GM12892 (cell line): ENCODE measurements around the gene CLDN8.

Experiments
- DNase-seq: peaks from one replicate; pipeline ENCODE4 v3.0.0; 2011; ENCODE audit not compliant: insufficient read length
- FAIRE-seq: peaks from 2 replicates; lab custom pipeline; 2011; peaks lifted over from hg19 to GRCh38; lab: Jason Lieb, UNC
- POLR2A ChIP-seq: IDR thresholded peaks from 2 replicates; pipeline ENCODE4 v1.6.1; 2011; ENCODE audit warnings: low read depth, low read length, control low read depth
- POLR2AphosphoS5 ChIP-seq: IDR thresholded peaks from 2 replicates; pipeline ENCODE4 v1.6.1; 2011; ENCODE audit warnings: low read depth, low read length, control low read depth
- TAF1 ChIP-seq: IDR thresholded peaks from 2 replicates; pipeline ENCODE4 v1.6.1; 2011; ENCODE audit warnings: low read depth, mild to moderate bottlenecking, control low read depth, low read length, borderline replicate concordance

Gene CLDN8

DNA sequence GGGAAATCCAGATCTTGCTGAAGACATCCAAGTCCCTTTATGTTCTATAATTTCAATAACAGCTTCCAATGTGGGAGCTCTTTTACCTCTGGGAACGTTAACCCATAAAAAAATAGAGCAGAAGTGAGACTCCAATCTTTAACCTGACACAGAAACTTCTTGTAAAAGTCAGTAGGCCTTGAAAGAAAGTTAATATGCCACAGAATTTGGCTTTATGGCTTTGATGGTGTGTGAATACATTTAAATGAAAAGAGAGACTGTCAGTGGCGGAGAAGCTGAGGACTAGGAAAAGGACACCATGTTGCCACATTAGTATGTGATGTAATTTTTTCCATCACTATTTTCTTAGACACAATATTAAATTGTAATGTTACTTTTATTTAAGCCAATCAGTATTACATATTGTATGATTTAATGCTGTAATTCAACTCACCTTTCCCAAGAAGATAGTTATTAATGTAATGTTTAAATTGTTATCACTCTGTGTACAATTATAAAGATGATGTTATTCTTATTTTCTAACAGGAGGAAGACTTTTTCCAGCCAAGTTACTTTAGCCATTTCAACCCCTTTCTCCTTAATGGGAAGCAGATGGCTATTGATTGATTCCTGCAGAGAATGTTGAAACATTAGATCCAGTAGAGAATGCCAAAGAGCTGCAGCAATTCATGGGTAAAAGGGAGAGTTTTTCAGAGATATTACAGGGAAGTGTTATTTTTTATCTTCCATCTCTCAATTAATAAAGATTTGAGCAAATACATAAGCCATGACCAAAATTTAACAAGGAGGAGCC, 17.5 kb upstream of the CLDN8 start:
- no peak for TF ChIP-seq TAF1
- TF ChIP-seq POLR2A, result no peak
- no peak for TF ChIP-seq POLR2AphosphoS5
- FAIRE-seq (no peak), DNase-seq (no peak)

DNA sequence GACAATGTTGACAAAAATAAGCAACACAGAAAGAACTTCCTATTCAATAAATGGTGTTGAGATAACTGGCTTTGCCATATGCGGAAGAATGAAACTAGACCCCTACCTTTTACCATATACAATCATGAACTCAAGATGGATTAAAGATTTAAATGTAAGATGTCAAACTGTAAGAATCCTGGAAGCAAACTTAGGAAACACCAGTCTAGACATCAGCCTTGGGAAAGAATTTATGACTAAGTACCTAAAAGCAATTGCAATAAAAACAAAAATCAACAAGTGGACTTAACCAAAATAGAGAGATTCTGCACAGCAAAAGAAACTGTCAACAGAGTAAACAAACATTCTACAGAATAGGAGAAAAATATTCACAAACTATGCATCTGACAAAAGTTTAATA, 16.1 kb upstream of the CLDN8 start:
- FAIRE-seq (no peak), DNase-seq (no peak)
- TF ChIP-seq POLR2A (no peak), POLR2AphosphoS5 (no peak), TAF1 (no peak)

DNA sequence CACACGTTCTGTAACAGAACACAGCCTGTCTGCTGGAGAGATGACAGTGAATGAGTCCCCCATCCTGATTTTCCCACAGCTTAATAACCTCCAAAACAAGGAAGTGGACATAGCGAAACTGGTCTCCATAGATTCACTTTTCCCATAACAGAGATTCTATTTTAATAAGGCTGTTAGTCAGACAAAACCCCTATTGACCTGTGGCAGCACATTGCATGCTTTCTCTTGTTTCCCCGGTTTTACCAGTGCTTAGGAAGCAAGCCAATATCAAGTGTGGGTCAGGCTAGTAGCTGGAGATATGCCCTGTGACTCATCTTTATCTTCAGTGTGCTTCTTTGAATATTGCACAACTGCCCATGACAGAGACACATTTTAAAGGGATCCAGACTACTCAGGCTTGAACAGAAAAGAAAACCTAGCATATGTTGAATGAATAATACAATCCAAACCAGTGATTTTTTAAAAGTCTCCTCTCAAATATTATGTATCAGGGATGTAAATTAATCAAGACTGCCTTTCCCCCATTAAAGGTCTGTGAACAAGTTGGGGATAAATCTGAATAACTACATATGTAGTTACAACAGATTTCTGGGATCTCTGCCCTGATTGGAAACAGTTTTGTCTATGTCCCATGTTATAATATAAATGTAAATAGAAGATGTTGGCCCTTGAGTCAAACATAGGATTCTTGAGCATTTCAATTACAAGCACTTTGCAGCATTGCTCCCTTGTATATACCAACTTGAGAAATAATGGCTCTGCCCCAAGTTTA, 11.9 kb upstream of the CLDN8 start:
- DNase-seq (no peak), FAIRE-seq (no peak)
- TF ChIP-seq POLR2AphosphoS5 (no peak), POLR2A (no peak), TAF1 (no peak)

DNA sequence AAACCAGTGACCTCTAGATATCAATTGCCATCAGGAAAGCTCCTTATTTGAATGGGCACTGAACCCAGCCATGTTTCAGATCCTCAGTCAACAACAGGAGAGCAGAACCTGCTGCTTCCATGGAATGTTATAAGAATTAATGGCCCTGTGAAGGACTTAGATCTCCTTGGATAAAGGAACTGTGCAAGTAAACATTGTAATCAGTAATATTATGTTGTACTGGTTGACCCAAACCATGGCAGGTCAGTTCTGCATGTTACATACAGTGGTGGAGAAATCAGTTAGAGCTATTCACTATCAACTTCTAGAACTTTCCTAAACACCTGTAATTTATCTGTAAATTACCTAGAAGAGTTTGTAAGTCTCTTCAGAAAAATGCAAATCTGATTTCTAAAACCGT, 11.2 kb upstream of the CLDN8 start:
- no peak for TF ChIP-seq TAF1
- TF ChIP-seq POLR2AphosphoS5, result no peak
- TF ChIP-seq POLR2A, result no peak
- no peak for FAIRE-seq
- no peak for DNase-seq

DNA sequence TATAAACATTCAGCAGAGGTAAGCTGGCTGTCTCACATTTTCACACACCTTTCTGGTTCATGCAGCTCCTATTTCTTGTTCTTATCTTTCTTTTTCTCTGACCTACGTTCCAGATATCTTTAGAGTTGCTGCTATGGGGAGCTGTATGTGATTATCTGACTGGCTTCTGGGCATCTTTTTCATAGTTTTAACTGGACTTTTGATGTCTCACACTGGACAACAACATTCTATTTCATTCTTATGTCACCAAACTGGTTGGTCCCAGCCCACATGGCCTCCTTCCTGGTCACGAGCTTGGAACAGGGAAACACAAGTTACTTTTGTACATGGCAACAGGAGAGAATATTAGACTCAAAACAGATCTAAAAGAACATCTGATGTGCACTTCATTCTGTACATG, 7.7 kb upstream of the CLDN8 start:
- FAIRE-seq, result no peak
- no peak for DNase-seq
- TF ChIP-seq POLR2AphosphoS5 (no peak), POLR2A (no peak), TAF1 (no peak)

DNA sequence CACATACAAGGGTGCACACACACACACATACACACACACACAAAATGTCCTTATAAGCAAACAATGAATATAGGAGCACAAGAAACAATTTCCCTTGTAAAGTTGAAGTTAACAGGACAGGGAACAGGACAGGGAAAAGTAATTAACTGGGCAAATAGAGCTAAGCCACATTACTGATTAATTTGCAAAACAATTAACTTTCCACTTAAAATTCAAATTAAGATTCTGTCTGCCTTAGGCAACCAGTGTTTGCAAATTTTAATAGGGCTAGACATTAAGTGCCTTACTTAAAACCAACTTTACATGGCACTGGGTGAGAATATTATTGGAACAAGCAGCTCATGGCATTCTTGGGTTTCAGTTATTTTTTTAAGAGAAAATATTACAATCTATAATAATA, 6.8 kb upstream of the CLDN8 start:
- TF ChIP-seq POLR2AphosphoS5 (no peak), TAF1 (no peak), POLR2A (no peak)
- DNase-seq, result no peak
- FAIRE-seq, result no peak

DNA sequence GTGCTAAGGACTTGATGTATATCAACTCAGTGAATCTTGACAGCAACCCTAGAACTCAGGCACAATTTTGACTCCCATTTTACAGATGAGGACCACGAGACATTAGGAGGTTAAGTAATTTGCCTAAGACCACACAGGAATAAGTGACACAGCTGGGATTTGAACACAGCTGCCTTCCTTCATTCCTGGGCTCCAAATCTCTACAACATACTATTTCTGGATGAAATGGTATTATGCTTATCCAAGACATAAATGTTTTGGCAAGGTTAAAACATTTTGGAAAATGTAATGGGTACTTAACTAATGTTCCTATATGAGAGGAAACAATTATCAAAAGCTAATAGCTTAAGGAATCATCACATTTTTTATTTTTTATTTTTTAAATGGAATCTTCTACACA, 4.8 kb downstream of the CLDN8 start:
- DNase-seq (no peak), FAIRE-seq (no peak)
- TF ChIP-seq POLR2AphosphoS5, result no peak
- no peak for TF ChIP-seq POLR2A
- no peak for TF ChIP-seq TAF1

DNA sequence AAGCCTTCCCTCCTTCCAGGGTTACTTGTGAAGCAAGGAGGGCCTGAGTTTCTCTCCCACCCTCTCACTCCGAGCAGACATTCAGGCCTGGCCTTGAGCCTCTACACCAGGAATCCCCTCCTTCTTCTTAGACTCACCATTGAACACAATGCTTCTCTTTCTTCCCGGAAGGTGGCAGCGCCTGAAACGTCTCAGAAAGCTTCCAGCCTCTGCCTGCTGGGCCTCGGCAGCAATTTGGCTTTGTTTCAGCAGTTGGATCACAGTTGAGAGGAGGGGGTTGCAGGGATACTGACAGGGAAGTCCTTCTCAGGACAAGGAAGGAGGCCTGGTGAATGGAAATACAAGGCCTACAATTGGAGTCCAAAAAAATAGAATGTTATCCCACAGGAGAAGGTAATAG, 6.3 kb downstream of the CLDN8 start:
- DNase-seq (no peak), FAIRE-seq (no peak)
- TF ChIP-seq TAF1, result no peak
- no peak for TF ChIP-seq POLR2A
- no peak for TF ChIP-seq POLR2AphosphoS5

DNA sequence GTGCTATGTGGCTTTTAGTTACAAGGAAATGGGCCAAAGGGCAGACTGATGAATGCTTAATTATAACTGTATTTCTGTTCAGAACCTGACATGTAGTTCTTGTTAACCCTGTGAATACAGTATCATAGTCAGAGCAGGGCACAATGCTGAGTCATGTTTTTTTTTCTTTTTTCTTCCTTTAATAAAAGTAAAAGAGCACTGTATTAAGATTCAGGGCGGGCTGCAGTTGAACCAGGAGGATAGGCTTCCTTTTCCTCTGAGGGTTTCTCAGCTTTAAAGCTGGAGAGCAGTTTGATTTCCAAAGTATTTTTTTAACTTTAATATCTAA, 8.7 kb downstream of the CLDN8 start:
- FAIRE-seq, result no peak
- TF ChIP-seq TAF1, result no peak
- no peak for TF ChIP-seq POLR2AphosphoS5
- TF ChIP-seq POLR2A, result no peak

DNA sequence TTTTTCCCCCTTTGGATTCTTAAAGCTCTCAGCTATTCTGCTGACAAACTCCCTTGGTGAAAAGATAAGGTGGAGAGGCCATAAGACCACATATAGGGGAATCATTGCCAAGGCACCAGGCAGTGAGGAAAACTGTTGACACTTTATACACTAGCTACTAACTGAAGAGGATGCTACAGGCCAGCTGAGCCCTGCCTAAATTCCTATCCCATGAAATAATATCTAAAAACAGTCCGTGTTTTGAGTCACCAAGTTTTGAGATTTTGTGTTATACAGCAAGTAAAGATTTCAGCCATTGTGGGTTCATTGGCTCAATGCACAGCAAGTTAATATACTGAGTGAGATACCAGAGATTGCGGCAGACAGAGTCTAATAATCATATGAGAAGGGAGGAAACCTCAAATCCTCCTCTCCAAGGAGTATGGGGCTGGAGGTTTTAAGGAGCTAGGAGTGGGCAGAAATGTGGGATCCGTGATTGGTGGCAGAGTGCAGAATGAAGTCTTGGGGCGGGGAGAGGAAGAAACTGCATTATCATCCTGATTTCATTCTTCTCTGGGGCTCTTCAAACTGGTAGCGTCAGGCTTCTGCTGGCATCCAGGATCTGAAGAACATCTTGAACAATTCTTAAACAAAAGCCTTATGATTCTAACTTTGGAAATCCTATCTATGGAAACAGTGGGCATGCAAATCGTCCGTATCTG, 9.2 kb downstream of the CLDN8 start:
- DNase-seq, result no peak
- no peak for FAIRE-seq
- no peak for TF ChIP-seq TAF1

More for the DNA sequence above, 8.7 kb downstream of the CLDN8 start:
- no peak for DNase-seq

DNA sequence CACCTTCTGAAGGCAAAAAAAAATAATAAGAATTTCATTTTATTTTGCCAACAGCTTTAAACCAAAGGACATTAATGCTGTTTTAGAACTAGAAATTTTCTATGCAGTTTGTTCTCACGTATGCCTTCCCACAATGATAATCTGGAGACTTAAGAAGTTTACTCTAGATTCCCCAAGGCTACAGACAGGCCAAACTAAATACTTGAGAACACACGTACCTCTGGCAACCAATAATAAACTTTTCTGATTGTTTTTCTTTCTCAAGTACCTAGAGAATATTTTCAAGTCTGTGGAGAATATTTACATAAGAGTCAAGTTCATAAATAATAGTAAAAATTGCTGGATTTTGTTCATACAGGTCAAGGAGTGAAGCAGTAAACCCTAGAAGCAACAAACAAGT, 15.9 kb downstream of the CLDN8 start:
- no peak for TF ChIP-seq POLR2AphosphoS5
- TF ChIP-seq POLR2A, result no peak
- TF ChIP-seq TAF1, result no peak
- FAIRE-seq, result no peak
- DNase-seq, result no peak
